ENCODE data around the gene UNC13A. TPM values are rescaled to one million over a fixed set of nuclear protein-coding genes. Genes with fewer than 3 reads are reported as not detected.

Gene UNC13A
- total and polyA plus RNA-seq, 2 of the 8 experiments (the other 6 are each of a cell fraction or from before 2014, with no cell fraction given): 13.1 to 47.6 TPM

DNA sequence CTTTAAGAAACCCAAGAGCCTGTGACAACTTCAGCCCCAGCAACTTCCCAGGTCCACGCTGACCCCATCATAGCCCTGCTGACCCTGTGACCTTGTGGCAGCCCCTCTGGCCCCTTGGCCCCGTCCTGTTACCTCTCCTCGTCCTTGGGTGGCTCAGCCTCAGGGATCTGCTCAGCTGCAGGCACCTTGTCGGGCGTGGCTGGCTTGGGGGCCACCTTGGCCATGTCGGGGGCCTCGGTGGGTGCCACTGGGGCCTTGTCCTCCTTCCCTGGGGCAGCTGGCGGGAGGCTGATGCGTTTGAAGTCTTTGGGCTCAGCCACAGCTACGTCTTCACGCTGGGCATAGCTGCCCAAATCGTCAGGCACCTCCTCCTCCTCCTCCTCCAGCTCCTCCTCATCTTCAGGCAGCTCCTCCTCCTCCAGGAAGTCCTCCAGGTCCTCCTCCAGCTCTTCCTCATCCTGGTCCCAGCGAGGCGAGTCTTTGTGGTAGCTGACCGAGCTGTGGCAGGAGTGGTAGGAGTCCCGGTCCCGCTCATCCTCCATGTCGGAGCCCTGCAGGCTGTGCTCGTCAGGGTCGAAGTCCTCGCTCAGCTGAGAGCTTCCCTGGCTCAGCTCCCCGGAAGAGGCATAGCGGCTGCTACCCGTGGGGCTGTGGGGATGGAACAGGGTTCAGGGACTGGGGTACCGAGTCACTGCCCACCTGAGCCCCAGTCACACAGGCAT is 32.2 kb downstream of the UNC13A start:
- 88% methylated on average over 24 of the region's 25 CpGs; no CpG with 5 or more reads in 1 of the 2 experiments for WGBS, 2 experiments (ENCODE audit: extremely low coverage in 1 of 2, insufficient coverage in 1 of 2, insufficient read length in 1 of 2, insufficient replicate concordance in 2 of 2, low coverage in 1 of 2, low lambda C conversion rate in 2 of 2, missing lambda C conversion rate in 1 of 2)
- POLR2A ChIA-PET (ENCODE audit: partially characterized antibody): interaction anchor here (1.1 kb wide), 1 partner anchor 44 kb away, joined by 3 read pairs; no protein-coding TSS in a partner anchor
- TF ChIP-seq EP300 (IDR thresholded peaks at IDR 0.05; ENCODE audit: borderline replicate concordance in 1 of 2, low read depth in 2 of 2, low read length in 2 of 2) (no peak), BCL11A (IDR thresholded peaks at IDR 0.05; ENCODE audit: low read depth in 2 of 2, low read length in 2 of 2) (no peak), RNF2 (IDR thresholded peaks at IDR 0.05; ENCODE audit: borderline replicate concordance, low read depth, low read length, missing control alignments, poor library complexity, severe bottlenecking) (no peak), BRCA1 (IDR thresholded peaks at IDR 0.05; ENCODE audit: low read depth, low read length) (no peak), MAFK (IDR thresholded peaks at IDR 0.05; ENCODE audit: low read depth, low read length) (no peak), GABPA (IDR thresholded peaks at IDR 0.05; ENCODE audit: borderline replicate concordance, insufficient read depth, low read length) (no peak)
- TF ChIP-seq, protein P1, sequence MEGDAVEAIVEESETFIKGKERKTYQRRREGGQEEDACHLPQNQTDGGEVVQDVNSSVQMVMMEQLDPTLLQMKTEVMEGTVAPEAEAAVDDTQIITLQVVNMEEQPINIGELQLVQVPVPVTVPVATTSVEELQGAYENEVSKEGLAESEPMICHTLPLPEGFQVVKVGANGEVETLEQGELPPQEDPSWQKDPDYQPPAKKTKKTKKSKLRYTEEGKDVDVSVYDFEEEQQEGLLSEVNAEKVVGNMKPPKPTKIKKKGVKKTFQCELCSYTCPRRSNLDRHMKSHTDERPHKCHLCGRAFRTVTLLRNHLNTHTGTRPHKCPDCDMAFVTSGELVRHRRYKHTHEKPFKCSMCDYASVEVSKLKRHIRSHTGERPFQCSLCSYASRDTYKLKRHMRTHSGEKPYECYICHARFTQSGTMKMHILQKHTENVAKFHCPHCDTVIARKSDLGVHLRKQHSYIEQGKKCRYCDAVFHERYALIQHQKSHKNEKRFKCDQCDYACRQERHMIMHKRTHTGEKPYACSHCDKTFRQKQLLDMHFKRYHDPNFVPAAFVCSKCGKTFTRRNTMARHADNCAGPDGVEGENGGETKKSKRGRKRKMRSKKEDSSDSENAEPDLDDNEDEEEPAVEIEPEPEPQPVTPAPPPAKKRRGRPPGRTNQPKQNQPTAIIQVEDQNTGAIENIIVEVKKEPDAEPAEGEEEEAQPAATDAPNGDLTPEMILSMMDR (IDR thresholded peaks at IDR 0.05; ENCODE audit: control extremely low read depth in 1 of 3, insufficient read depth in 1 of 3, low read depth in 1 of 3, low read length in 3 of 3): no peak

More for the DNA sequence above, 32.2 kb downstream of the UNC13A start:
- Histone ChIP-seq H3K56ac (replicated peaks; ENCODE audit: insufficient read length, low read depth, low read length) (no peak overlapping the region), H3K79me2 (ENCODE audit: control insufficient read depth in 1 of 2, insufficient read depth in 2 of 2, low read length in 2 of 2) (no peaks in the 10 kb centered on the region), H2BK5ac (ENCODE audit: low read depth, low read length) (peak overlapping the region; percentile 75; the same call in 1 of the 2 replicates), H2BK12ac (ENCODE audit: low read depth, low read length) (0 out of 2 replicates have a peak overlapping the region, but pooled peaks have one; percentile 43), H3K4ac (replicated peaks; ENCODE audit: insufficient read length, low read depth, low read length) (no peak overlapping the region), H2AK5ac (ENCODE audit: low read depth, low read length) (no peak overlapping the region), H4K20me1 (replicated peaks in 1 of 2; ENCODE audit: control insufficient read depth in 1 of 2, insufficient read depth in 2 of 2, low read length in 2 of 2) (peaks cover 0 to 6% of the 10 kb centered on the region in 2 experiments), H3K4me3 (ENCODE audit: extremely low read depth in 1 of 4, insufficient read depth in 2 of 4, low read depth in 3 of 4, low read length in 4 of 4) (no peak overlapping the region), H3K4me2 (ENCODE audit: insufficient read depth in 1 of 2, low read depth in 2 of 2, low read length in 2 of 2) (no peak overlapping the region), H3K23ac (ENCODE audit: insufficient read length) (no peak overlapping the region), H3K18ac (ENCODE audit: extremely low read depth, low read length) (no peak overlapping the region; the same call in 1 of the 2 replicates), H3K27me3 (replicated peaks in 1 of 4; ENCODE audit: control insufficient read depth in 3 of 4, extremely low read depth in 1 of 4, insufficient read depth in 3 of 4, low read length in 3 of 4) (no peaks in the 10 kb centered on the region), H4K91ac (replicated peaks; ENCODE audit: insufficient read length, low read length) (no peak overlapping the region), H3K4me1 (replicated peaks in 1 of 4; ENCODE audit: control insufficient read depth in 3 of 4, insufficient read depth in 4 of 4, low read length in 3 of 4) (peaks cover 0 to 5% (median 3%) of the 10 kb centered on the region in 4 experiments; a peak in 3 of 7 replicates), H3K14ac (ENCODE audit: insufficient read length) (no peak overlapping the region), H3K9ac (replicated peaks in 1 of 4; ENCODE audit: extremely low read depth in 1 of 4, low read depth in 3 of 4, low read length in 3 of 4) (no peak overlapping the region; a peak in 1 of 7 replicates), H3K36me3 (ENCODE audit: control insufficient read depth in 2 of 4, insufficient read depth in 4 of 4, low read length in 3 of 4) (peaks cover 8 to 36% (median 17%) of the 10 kb centered on the region in 4 experiments), H3K79me1 (ENCODE audit: low read depth, low read length) (no peaks in the 10 kb centered on the region), H2BK120ac (replicated peaks; ENCODE audit: low read depth, low read length) (no peak overlapping the region), H2AFZ (ENCODE audit: low read length) (no peak overlapping the region), H2BK20ac (ENCODE audit: low read length) (peak overlapping the region; percentile 43; the same call in 1 of the 2 replicates), H3K23me2 (ENCODE audit: low read depth, low read length) (no peaks in the 10 kb centered on the region), H3K27ac (ENCODE audit: low read depth, low read length) (no peak overlapping the region), H3K9me3 (ENCODE audit: insufficient read depth in 2 of 2, low read depth in 1 of 2, low read length in 1 of 2) (no peaks in the 10 kb centered on the region; a peak in 1 of 4 replicates), H2BK15ac (ENCODE audit: low read length) (no peak overlapping the region), H4K5ac (ENCODE audit: insufficient read length, low read depth, low read length) (no peak overlapping the region), H4K8ac (ENCODE audit: extremely low read depth, insufficient read depth, low read length) (peak overlapping the region; percentile 36; the same call in 1 of the 2 replicates)
- DNase-seq (ENCODE audit: low read depth in 1 of 2, low spot score in 2 of 2): no peak
- CTCF ChIA-PET (ENCODE audit: partially characterized antibody): interaction anchor here (0.6 to 2.2 kb wide), 5 partner anchors 9 to 456 kb away, joined by 3 to 13 read pairs (median 4); no protein-coding TSS in a partner anchor
- no peak for FAIRE-seq
